HAP-1 (cell line): ENCODE measurements around the gene RUNX1.

Experiments
- DNase-seq, 2 experiments: peaks; one replicate each; pipeline ENCODE4 v3.0.0-alpha.2; 2016 to 2020; ENCODE audit warnings: low spot score in 2 of 2
- H3K27me3 ChIP-seq: fragments of 250-450 bp; sonication (Bioruptor Pico); 2 replicates; pipeline ENCODE4 v1.5.1; 2020; ENCODE audit warnings: low read depth, mild to moderate bottlenecking, moderate library complexity
- H3K36me3 ChIP-seq: fragments of 250-450 bp; sonication (Bioruptor Pico); replicated peaks from 2 replicates; pipeline ENCODE4 v1.5.1; 2020; ENCODE audit warnings: mild to moderate bottlenecking
- H3K4me1 ChIP-seq: fragments of 250-450 bp; sonication (Bioruptor Pico); 2 replicates; pipeline ENCODE4 v1.5.1; 2020; ENCODE audit warnings: mild to moderate bottlenecking
- H3K4me3 ChIP-seq: fragments of 250-450 bp; sonication (Bioruptor Pico); 2 replicates; pipeline ENCODE4 v1.5.1; 2020; ENCODE audit warnings: mild to moderate bottlenecking, moderate library complexity
- H3K9me3 ChIP-seq: fragments of 250-450 bp; sonication (Bioruptor Pico); 2 replicates; pipeline ENCODE4 v1.5.1; 2020; ENCODE audit warnings: mild to moderate bottlenecking, moderate library complexity
- in situ Hi-C: fragments of 300-500 bp; cut with MboI; formaldehyde crosslinking; loops from 3 replicates; pipeline ENCODE4 v1.14.3; 2020; ENCODE audit warnings: low sequenced_read_pairs, inconsistent platforms, mixed read lengths

RUNX1 gene

DNA sequence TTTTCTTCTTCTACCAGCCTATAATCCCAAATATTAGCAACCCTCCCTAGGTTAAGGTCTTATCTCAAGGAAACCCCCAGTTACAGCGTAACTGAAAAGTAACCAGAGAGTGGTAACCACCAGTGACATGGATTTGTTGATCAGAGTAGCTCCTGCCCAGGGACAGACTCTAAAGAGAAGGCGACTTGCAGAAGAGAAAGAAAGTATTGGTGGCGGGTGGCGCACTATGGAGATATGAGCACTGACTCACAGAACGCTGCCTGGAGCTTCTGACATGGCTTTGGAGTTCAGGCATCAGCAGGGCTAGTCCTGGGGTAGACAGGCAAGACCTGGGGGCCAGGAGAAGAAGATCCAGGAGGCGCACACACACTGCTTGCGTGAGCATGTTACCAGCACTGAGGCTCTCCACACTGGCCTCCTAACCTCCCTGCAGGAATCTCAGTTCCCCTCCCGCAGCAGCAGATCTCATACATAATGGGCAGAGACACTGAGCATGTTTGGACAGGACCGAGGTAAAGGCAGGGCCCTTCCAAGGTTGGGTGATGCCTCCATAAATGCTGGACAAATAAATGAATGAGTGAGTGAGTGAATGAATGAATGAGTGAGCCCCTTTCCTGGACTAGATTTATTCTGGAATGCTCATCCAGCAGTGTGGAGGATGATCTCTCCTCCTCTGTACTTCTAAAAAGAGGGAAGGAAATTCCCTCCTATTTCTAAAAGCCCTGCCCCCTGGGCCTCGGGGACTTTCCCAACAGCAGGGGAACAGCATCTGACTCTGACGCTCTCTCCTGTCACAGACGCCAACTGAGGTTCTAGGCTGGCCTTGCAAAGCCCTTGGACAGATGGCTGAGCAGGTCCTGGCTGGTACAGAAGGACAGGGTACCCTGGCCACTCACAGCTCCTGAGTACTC lies 204.8 kb downstream of the RUNX1 start:
- Histone ChIP-seq H3K4me1 (no peaks in the 10 kb centered on the region), H3K36me3 (no peaks in the 10 kb centered on the region), H3K9me3 (no peaks in the 10 kb centered on the region), H3K27me3 (no peaks in the 10 kb centered on the region), H3K4me3 (no peak overlapping the region)
- in situ Hi-C loops: no loop called here
- no peak for DNase-seq

GRCh38 chr21:34843562-34843961 lies 205.5 kb downstream of the RUNX1 start:
- in situ Hi-C loops: no loop called here
- Histone ChIP-seq H3K4me3 (no peak overlapping the region), H3K4me1 (no peaks in the 10 kb centered on the region), H3K9me3 (no peaks in the 10 kb centered on the region), H3K27me3 (no peaks in the 10 kb centered on the region), H3K36me3 (no peaks in the 10 kb centered on the region)
- no peak for DNase-seq

DNA sequence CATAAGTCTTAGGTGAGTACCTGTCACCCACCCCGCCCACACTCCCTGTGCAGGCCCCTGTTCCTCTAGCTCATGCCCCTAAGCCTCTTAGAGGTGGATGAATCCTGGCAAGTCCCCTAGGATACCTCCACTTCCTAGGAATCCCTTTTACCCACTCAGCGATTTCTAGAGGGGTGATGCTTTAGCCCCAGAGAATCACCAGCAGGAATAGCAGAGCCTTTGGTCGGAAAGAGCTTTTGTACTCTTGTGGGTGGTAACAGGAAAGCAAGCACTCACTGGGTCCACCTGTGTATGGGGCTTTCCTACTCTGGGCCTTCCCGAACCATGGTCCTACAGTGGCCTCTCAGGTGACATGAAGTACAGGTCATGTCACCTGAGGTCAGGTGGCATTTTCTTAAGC lies 207.9 kb downstream of the RUNX1 start:
- Histone ChIP-seq H3K9me3 (no peaks in the 10 kb centered on the region), H3K27me3 (no peaks in the 10 kb centered on the region), H3K4me3 (no peak overlapping the region), H3K4me1 (no peaks in the 10 kb centered on the region), H3K36me3 (no peaks in the 10 kb centered on the region)
- in situ Hi-C loops: no loop called here
- no peak for DNase-seq

- Histone ChIP-seq H3K27me3 (no peaks in the 10 kb centered on the region), H3K36me3 (no peaks in the 10 kb centered on the region), H3K9me3 (no peaks in the 10 kb centered on the region), H3K4me1 (no peaks in the 10 kb centered on the region), H3K4me3 (no peak overlapping the region)
- DNase-seq: no peak
- in situ Hi-C loops: no loop called here
These were observed 208.4 kb downstream of the RUNX1 start for GRCh38 chr21:34840693-34841092.

GRCh38 chr21:34838956-34839820 lies 209.9 kb downstream of the RUNX1 start:
- H3K9me3 ChIP-seq: no peaks in the 10 kb centered on the region
- H3K4me3 ChIP-seq: no peak overlapping the region
- no peak for DNase-seq
- H3K27me3 ChIP-seq: no peaks in the 10 kb centered on the region
- H3K4me1 ChIP-seq: no peaks in the 10 kb centered on the region
- in situ Hi-C loops: no loop called here
- no peaks in the 10 kb centered on the region for H3K36me3 ChIP-seq

- Histone ChIP-seq H3K27me3 (no peaks in the 10 kb centered on the region), H3K4me3 (no peak overlapping the region), H3K36me3 (no peaks in the 10 kb centered on the region), H3K4me1 (peaks cover 9% of the 10 kb centered on the region), H3K9me3 (no peaks in the 10 kb centered on the region)
- DNase-seq: no peak
- in situ Hi-C loops: no loop called here
These were observed 212.1 kb downstream of the RUNX1 start for GRCh38 chr21:34836933-34837505.

DNA sequence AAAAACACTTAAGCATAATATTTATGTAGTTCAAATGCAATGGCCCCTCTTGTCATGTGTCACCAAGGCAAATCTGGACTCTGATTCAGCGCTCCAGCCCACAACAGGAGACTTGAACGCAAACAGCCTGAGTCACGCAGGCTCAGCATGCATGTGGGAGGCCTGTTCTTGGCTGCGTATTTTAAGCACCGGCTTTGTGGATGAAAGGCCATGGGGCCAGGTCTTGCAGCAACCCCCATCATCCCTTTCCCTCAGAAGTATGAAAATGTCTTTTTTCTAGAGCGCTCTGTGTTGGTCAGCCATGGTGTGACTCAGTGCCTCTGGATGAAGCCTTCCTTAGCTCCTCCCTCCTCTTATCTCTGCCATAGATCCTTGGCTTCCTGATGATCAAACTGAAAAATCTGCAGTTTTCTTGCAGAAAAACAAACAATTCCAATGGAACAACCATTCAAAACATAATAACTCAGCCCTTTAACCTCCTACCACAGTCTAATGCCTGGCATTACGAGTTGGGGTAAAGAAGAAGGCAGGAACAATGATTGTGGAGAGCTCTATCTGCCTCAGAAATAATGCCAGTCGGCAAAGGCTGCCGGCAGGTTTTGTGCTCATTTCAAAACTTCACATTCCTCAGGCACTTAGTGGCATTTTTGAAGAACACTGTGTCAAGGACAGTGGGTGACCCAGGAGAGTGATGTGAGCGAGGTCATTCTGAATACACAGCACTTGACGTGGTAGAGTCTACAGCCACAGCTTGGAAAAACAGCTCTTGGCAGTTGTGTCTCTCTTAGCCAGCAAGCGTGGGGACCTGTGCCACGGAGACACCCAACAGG lies 212.8 kb downstream of the RUNX1 start:
- no peaks in the 10 kb centered on the region for H3K36me3 ChIP-seq
- peaks cover 11% of the 10 kb centered on the region for H3K4me1 ChIP-seq
- H3K27me3 ChIP-seq: no peaks in the 10 kb centered on the region
- in situ Hi-C loops: no loop called here
- DNase-seq: no peak
- H3K9me3 ChIP-seq: no peaks in the 10 kb centered on the region
- no peak overlapping the region for H3K4me3 ChIP-seq

DNA sequence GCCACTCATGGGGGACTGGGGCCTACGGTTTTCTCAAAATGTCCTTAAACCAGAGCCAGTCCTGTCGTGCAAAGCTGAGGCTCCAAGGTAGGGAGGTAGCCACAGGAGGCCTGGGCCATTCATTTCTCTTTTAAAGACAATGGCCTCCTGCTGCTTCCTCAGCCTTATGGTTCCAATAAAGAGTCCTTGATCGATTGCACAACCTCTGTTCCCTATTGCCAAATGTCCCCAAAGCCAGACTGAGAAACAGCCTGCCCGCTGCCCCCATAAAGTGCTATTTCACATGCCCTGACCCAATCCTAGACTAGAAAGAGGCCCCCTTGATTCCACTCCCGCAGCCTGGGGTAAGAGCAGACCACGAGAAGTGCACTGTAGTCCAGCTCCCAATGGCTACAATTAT lies 213.6 kb downstream of the RUNX1 start:
- Histone ChIP-seq H3K27me3 (no peaks in the 10 kb centered on the region), H3K9me3 (no peaks in the 10 kb centered on the region), H3K36me3 (no peaks in the 10 kb centered on the region), H3K4me1 (peaks cover 11% of the 10 kb centered on the region), H3K4me3 (no peak overlapping the region)
- no peak for DNase-seq
- in situ Hi-C loops: no loop called here

- Histone ChIP-seq H3K4me3 (no peak overlapping the region), H3K4me1 (peaks cover 11% of the 10 kb centered on the region), H3K27me3 (no peaks in the 10 kb centered on the region), H3K9me3 (no peaks in the 10 kb centered on the region), H3K36me3 (no peaks in the 10 kb centered on the region)
- DNase-seq: no peak
- in situ Hi-C loops: no loop called here
These were observed 214.1 kb downstream of the RUNX1 start for GRCh38 chr21:34834852-34835501.

GRCh38 chr21:34834290-34834689 lies 214.8 kb downstream of the RUNX1 start:
- H3K9me3 ChIP-seq: no peaks in the 10 kb centered on the region
- H3K4me3 ChIP-seq: no peak overlapping the region
- peaks cover 11% of the 10 kb centered on the region for H3K4me1 ChIP-seq
- H3K36me3 ChIP-seq: no peaks in the 10 kb centered on the region
- H3K27me3 ChIP-seq: no peaks in the 10 kb centered on the region
- in situ Hi-C loops: no loop called here
- DNase-seq: no peak

DNA sequence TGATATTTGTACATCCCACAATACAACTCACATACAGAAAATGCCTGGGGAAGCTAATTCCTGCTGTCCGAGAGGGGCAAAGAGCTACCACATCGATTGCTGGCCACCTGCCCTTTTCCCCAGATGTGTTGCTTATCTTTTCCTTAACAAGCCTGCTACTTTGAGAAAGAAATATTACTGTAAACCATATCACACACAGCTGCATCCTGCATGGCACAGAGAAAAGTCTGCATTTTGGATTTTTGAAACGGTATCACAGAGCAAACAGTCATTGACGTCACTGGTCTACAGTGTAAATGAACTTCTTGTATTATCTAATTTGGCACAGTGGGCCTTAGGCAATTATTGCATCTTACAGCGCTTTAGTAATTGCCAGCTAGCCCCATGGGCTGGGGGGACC lies 215.6 kb downstream of the RUNX1 start:
- H3K4me1 ChIP-seq: peaks cover 11% of the 10 kb centered on the region
- no peaks in the 10 kb centered on the region; the same call in 1 of the 2 replicates for H3K36me3 ChIP-seq
- DNase-seq: no peak
- no peak overlapping the region for H3K4me3 ChIP-seq
- H3K9me3 ChIP-seq: no peaks in the 10 kb centered on the region
- in situ Hi-C loops: no loop called here
- no peaks in the 10 kb centered on the region for H3K27me3 ChIP-seq

GRCh38 chr21:34830386-34831170 lies 218.5 kb downstream of the RUNX1 start:
- in situ Hi-C loops: no loop called here
- Histone ChIP-seq H3K27me3 (no peaks in the 10 kb centered on the region), H3K36me3 (no peaks in the 10 kb centered on the region; the same call in 1 of the 2 replicates), H3K9me3 (no peaks in the 10 kb centered on the region), H3K4me3 (no peak overlapping the region), H3K4me1 (peaks cover 11% of the 10 kb centered on the region)
- no peak for DNase-seq
